Spleen (tissue), 7 donors: ENCODE measurements around the gene ATP2A1.

Experiments used
- POLR2A ChIP-seq, 3 donors: fragments of 450-650 bp; IDR thresholded peaks; one replicate each; pipeline ENCODE4 v1.5.1; 2017; ENCODE audit warnings: antibody characterized with exemption in 3 of 3, mild to moderate bottlenecking in 1 of 3
- POLR2AphosphoS5 ChIP-seq, 3 donors: sonication (generic); formaldehyde crosslinking; IDR thresholded peaks; one replicate each; pipeline ENCODE4 v1.5.1; 2017; ENCODE audit warnings: antibody characterized with exemption in 3 of 3
- TF ChIP-seq, protein P1 (sequence below), 11 experiments: fragments of 200-600 bp in 7 of 11; fragments of 450-650 bp in 4 of 11; sonication (generic) in 4 of 11; IDR thresholded peaks in 8 of 11; conservative IDR thresholded peaks in 3 of 11; 1 replicate in 7 of 11; 2 replicates in 4 of 11; pipeline versions ENCODE4 v1.4.0 to v1.8.0; 2016 to 2021; ENCODE audit warnings: antibody characterized with exemption in 11 of 11, inconsistent platforms in 4 of 11, mild to moderate bottlenecking in 1 of 11
- donor health status: DM: no; HTN: no; CAD: no; lungs with moderate emphysema.
- donor health status: DM: no; HTN: no; CAD: no.
- donor health status: DM: no; HTN: no; CAD: no.

GRCh38 chr16:28836761-28837064 is 41.6 kb upstream of the ATP2A1 start:
- TF ChIP-seq POLR2AphosphoS5 (IDR thresholded peaks at IDR 0.05), result peak in 1 of 3 donors; percentile 20
- TF ChIP-seq, protein P1, sequence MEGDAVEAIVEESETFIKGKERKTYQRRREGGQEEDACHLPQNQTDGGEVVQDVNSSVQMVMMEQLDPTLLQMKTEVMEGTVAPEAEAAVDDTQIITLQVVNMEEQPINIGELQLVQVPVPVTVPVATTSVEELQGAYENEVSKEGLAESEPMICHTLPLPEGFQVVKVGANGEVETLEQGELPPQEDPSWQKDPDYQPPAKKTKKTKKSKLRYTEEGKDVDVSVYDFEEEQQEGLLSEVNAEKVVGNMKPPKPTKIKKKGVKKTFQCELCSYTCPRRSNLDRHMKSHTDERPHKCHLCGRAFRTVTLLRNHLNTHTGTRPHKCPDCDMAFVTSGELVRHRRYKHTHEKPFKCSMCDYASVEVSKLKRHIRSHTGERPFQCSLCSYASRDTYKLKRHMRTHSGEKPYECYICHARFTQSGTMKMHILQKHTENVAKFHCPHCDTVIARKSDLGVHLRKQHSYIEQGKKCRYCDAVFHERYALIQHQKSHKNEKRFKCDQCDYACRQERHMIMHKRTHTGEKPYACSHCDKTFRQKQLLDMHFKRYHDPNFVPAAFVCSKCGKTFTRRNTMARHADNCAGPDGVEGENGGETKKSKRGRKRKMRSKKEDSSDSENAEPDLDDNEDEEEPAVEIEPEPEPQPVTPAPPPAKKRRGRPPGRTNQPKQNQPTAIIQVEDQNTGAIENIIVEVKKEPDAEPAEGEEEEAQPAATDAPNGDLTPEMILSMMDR (IDR thresholded peaks at IDR 0.05 in 8 of 11, conservative IDR thresholded peaks at IDR 0.05 in 3 of 11), result no peak
- TF ChIP-seq POLR2A (IDR thresholded peaks at IDR 0.05), result no peak
